OCI-LY1 (cell line): ENCODE measurements around the gene VPS11.

ENCODE experiments used
- CTCF ChIP-seq: fragments of 200-600 bp; sonication (generic), shearing (Covaris generic); IDR thresholded peaks from 2 replicates; pipeline ENCODE4 v1.5.1; 2017; ENCODE audit warnings: mild to moderate bottlenecking, antibody characterized with exemption, low read length, moderate library complexity, mixed read lengths
- EZH2 ChIP-seq: fragments of 200-600 bp; sonication (generic), shearing (Covaris generic); IDR thresholded peaks from 2 replicates; pipeline ENCODE4 v1.8.0; 2017; ENCODE audit warnings: borderline replicate concordance, mixed run types, mild to moderate bottlenecking, antibody characterized with exemption, low read length, moderate library complexity, mixed read lengths

GRCh38 chr11:119044708-119045107 lies 22.9 kb upstream of the VPS11 start:
- TF ChIP-seq CTCF (no peak), EZH2 (no peak)
